NCI-H748 (cell line): ENCODE results near the gene ZHX3.
A peak's percentile ranks its signal among the peaks of the same experiment; 100 is the strongest.

Source experiments
- DNase-seq: peaks from one replicate; lab custom pipeline; 2025; ENCODE audit not compliant: unreplicated experiment; lab: John Stamatoyannopoulos, UW

Gene ZHX3

DNA sequence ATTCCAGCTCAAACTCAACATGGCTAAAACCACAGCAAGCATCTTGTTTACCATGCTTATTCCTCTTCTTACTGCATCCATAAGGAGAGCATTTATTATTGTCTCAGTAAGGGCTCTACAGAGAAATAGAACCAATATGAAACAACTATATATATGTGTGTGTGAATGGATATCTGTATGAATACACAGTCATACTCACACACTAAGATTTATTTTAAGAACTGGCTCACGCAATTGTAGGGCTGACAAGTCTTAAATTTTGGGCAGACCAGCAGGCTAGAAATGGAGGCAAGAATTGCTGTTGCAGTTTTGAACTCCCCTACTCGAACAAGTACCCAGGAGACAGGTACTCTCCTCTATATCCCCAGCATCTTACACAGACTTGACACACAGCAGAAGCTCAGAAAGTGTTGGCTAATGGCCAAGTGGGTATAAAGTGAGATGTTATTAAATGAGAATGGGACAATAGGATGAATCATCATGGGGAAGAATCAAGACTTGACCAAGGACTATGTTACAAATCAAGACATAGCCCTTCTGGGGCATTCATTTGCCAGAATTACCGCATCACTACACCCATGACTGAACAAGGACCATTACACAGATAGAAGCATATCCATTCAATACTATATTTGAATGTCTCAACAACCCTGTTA lies 13.0 kb downstream of the ZHX3 start:
- DNase-seq, result no peak

DNA sequence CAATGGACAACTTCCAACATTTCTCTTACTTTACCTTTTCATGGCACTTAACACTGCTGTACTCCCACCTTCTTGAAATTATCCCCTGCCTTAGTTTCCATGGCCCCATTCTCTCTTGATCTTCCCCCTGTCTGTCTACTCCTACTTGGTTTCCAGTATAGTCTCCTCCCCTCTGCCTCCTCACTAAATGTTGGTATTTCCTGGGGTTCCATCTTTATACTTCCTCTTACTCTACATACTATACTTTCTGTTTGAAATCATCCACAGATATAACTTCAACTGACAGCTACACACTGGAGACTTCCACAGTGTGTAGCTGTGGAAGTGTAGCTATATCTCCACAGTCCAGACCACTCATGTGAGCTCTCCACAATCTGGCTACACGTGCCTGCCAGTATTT lies 13.5 kb downstream of the ZHX3 start:
- no peak for DNase-seq

DNA sequence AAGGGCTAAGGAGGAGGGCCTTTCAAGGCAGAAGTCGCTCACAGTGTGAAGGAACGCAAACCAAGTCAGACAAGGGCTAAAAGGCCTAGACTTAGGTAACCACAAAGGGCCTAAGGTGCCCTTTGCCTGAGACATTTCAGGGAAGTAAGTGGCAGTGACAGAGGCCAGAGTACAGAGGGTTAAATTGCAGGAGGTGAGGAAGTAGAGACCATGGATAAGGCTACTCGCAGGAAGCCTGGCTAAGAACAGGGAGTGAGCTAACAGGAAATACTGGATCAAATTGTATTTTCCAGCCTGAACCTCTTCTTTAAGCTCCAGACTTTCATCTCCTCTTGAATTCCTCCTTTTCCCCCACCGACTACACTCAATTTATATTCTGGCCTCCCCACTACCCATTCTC lies 16.6 kb downstream of the ZHX3 start:
- no peak for DNase-seq

- DNase-seq, result no peak
Measured at GRCh38 chr20:41300383-41300782, 17.1 kb downstream of the ZHX3 start.

DNA sequence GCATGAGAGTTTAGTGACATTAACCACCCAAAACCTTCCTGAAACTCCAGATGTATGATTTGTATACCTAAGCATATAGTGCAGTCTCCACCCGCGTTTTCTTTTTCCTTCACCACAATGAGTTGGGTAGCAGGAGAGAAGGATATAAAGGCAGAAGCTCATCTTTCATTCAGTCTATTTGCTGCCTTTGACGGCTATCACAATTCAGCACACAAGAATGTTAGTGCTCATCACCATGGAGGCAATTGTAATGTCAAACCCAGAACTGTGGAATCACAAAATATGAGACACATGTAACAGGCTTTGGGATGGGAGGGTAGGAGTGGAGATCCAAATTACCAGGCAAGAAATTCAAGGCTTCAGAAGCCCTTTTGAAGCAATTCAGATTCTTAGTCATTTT lies 17.6 kb downstream of the ZHX3 start:
- no peak for DNase-seq

GRCh38 chr20:41293269-41294037 lies 24.1 kb downstream of the ZHX3 start:
- DNase-seq, result no peak

DNA sequence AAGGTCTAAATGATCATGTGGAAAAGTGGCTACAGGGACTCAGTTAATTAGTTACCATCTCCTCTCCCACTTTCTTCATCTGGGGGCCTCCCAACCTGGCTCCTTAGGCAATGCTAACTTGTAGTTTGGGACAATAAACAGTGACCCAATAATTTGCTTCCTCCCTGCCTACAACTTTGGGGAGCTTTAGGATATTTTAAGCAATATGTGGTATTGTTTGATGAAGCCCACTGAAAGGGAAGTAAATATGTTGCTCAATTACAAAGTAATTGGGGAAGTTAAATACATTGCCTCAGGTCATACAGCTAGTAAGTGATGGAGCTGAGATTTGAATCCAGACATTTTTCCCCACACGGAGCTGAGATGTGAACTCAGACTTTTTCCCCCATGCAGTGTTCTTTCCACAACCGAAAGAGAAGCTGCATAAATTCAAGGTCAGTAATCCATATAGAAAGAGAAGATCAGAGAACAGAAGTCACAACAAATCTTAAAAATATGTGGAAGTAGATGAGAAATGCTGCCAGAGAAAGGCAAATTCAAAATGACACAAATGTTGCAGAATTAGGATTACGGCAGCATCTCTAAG lies 26.6 kb downstream of the ZHX3 start:
- DNase-seq, result no peak

GRCh38 chr20:41287327-41287726 lies 30.2 kb downstream of the ZHX3 start:
- DNase-seq, result no peak

GRCh38 chr20:41286240-41286851 lies 31.2 kb downstream of the ZHX3 start:
- no peak for DNase-seq

- DNase-seq, result no peak
Measured at GRCh38 chr20:41279546-41280225, 37.8 kb downstream of the ZHX3 start.

- DNase-seq, result no peak
Measured at GRCh38 chr20:41278936-41279335, 38.6 kb downstream of the ZHX3 start.

DNA sequence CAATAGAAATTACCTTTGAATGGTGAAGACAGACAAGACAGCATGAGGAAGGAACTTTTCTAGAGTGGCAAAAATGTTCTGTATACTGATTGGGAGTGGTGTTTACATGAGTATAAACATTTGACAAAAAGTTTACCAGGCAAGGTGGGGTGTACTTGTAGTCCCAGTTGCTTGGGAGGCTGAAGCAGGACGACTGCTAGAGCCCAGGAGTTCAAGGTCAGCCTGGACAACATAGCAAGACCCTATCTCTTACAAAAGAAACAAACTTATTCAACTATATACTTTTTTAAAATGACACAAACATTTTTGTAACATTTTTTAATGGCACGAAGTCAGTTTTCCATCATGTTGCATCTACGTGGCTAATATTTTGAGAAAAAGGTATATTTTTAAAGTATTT lies 40.5 kb downstream of the ZHX3 start:
- DNase-seq, result no peak

DNA sequence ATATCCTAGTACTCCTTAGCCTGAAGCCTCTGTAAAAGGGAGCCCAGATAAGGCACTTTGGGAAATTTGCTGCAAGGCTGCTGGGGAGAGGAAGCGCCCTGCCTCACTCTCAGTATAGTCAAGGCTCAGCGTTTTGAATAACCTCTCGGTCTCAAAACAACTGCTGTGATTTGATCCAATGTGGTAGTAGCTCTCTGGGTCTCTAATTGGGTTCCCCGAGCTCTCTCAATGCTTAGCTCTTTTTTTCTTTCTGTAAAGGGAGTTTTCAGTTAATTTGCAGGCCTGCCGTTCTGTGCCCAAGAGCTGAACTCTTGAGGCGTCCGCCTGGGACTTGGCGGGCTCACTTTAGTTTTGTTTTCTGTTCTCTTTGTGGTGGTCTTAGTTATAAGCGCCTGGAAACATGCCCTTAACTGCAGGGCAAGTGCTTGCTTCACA lies 41.2 kb downstream of the ZHX3 start:
- no peak for DNase-seq

GRCh38 chr20:41275301-41275731 lies 42.2 kb downstream of the ZHX3 start:
- no peak for DNase-seq

GRCh38 chr20:41274152-41274551 lies 43.4 kb downstream of the ZHX3 start:
- DNase-seq, result no peak

DNA sequence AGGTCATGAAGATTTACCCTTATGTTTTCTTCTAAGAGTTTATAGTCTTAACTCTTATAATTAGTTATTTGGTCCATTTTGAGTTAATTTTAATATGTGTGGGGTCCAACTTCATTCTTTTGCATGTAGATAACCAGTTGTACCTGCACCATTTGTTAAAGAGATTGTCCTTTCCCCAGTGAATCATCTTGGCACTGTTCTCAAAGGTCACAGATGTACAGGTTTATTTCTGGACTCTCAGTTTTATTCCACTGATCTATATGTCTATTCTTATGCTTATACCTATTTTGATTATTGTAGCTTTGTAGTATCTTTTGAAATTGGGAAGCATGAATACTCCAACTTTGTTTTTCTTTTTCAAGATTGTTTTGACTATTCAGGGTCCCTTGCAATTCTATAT lies 44.1 kb downstream of the ZHX3 start:
- no peak for DNase-seq

- DNase-seq, result no peak
Measured at GRCh38 chr20:41272339-41272738, 45.2 kb downstream of the ZHX3 start.

DNA sequence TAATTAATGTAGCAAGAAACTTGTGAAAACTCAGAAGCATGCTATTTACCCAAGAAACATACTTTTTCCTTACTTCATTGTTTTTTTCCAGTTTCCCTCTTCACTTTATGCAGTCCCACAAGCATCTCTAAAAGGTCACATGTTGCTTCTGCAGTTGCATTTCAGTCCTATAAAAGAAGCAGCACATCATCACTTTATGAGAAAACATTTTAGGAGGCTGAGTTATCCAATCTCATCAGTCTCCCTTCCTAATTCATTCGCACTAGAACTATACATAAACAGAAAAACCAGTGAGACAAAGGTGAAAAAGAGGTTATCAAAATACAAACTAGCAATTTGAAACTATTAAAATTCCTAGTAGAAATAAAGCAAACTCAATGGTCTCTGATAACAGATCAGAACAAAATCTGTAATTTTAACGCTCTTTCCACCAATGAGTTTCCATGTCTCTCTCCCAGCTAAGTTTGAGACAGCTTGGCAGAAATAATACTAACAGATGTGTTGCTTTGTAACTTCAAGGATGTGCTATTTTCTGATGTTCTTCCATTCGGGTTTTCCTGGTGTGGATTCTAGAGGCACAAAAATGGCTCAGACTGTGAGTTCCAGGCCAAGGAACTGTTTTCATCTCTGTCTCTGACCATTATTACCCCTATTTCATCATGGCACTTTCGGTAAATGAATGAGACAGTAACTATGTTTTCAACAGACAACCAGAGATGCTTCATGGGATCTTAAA lies 48.4 kb downstream of the ZHX3 start:
- no peak for DNase-seq

DNA sequence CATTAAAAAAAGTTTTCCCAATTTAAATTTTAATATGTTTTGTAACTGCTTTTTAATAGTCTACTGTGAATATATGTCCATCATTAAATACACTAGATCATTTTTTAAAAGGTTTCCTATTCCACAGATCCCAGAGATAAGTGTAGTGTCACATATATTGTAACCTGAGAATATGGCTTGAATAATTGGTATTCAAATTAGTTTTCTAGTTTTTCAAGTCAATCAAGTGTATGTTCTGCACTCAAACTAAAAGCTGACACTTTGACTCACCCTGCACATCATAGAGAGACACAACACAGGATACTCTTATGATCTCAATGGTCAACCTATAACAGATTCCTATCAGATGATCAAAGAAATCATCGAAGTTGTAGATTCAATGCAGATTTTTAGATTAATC lies 49.1 kb downstream of the ZHX3 start:
- DNase-seq, result peak; percentile 17

GRCh38 chr20:41265938-41266337 lies 51.6 kb downstream of the ZHX3 start:
- DNase-seq, result no peak

- no peak for DNase-seq
Measured at GRCh38 chr20:41264819-41265218, 52.7 kb downstream of the ZHX3 start.
